Liver (tissue), 9 donors: Measurements from ENCODE around the gene CAP2. TPM values are rescaled to one million over a fixed set of nuclear protein-coding genes. Genes with fewer than 3 reads are reported as not detected.

ENCODE experiments used
- DNase-seq: peaks from one replicate; pipeline ENCODE4 v3.0.0-alpha.2; 2017; ENCODE audit warnings: low spot score
- H3K27ac ChIP-seq, 2 donors: one replicate each; pipeline ENCODE4 v1.7.0; 2013; ENCODE audit warnings: inconsistent platforms in 2 of 2, low read length in 2 of 2, control low read depth in 1 of 2, low read depth in 1 of 2, mild to moderate bottlenecking in 1 of 2
- H3K27me3 ChIP-seq, 4 donors: one replicate each; pipeline versions ENCODE4 v1.6.1 to v1.7.0; 2013; ENCODE audit warnings: low read length in 3 of 4, inconsistent platforms in 1 of 4, mild to moderate bottlenecking in 1 of 4, moderate library complexity in 1 of 4; ENCODE audit not compliant: control insufficient read depth in 4 of 4, insufficient read depth in 4 of 4
- H3K36me3 ChIP-seq, 4 donors: one replicate each; pipeline versions ENCODE4 v1.6.1 to v1.7.0; 2013; ENCODE audit warnings: low read length in 3 of 4, mild to moderate bottlenecking in 3 of 4, low read depth in 1 of 4, moderate library complexity in 1 of 4; ENCODE audit not compliant: control insufficient read depth in 4 of 4, insufficient read depth in 3 of 4
- H3K4me1 ChIP-seq, 4 donors: one replicate each; pipeline versions ENCODE4 v1.6.1 to v1.7.0; 2013; ENCODE audit warnings: low read length in 3 of 4, mild to moderate bottlenecking in 3 of 4, moderate library complexity in 1 of 4; ENCODE audit not compliant: control insufficient read depth in 4 of 4, insufficient read depth in 4 of 4
- H3K4me3 ChIP-seq, 3 donors: one replicate each; pipeline versions ENCODE4 v1.6.1 to v1.7.0; 2013; ENCODE audit warnings: low read length in 3 of 3, control low read depth in 1 of 3, low read depth in 1 of 3, mild to moderate bottlenecking in 1 of 3
- H3K9ac ChIP-seq, 2 donors: one replicate each; pipeline ENCODE4 v1.7.0; 2013; ENCODE audit warnings: low read length in 2 of 2, mild to moderate bottlenecking in 2 of 2, moderate library complexity in 2 of 2, control low read depth in 1 of 2, low read depth in 1 of 2
- H3K9me3 ChIP-seq, 4 donors: one replicate each; pipeline versions ENCODE4 v1.6.1 to v1.7.0; 2013; ENCODE audit warnings: low read length in 3 of 4; ENCODE audit not compliant: control insufficient read depth in 4 of 4
- EGR1 ChIP-seq, 2 donors: IDR thresholded peaks; 2 replicates each; pipeline ENCODE4 v1.6.1; 2016 to 2018; ENCODE audit warnings: antibody characterized with exemption in 2 of 2, low read depth in 2 of 2
- FOXA1 ChIP-seq: IDR thresholded peaks from 2 replicates; pipeline ENCODE4 v1.6.1; 2016; ENCODE audit warnings: antibody characterized with exemption
- FOXA2 ChIP-seq: IDR thresholded peaks from 2 replicates; pipeline ENCODE4 v1.6.1; 2016; ENCODE audit warnings: antibody characterized with exemption
- GABPA ChIP-seq, 2 donors: IDR thresholded peaks in 1 of 2; conservative IDR thresholded peaks in 1 of 2; 2 replicates each; pipeline ENCODE4 v1.6.1; 2016; ENCODE audit warnings: antibody characterized with exemption in 2 of 2, mild to moderate bottlenecking in 1 of 2, moderate library complexity in 1 of 2
- HNF4A ChIP-seq, 2 donors: conservative IDR thresholded peaks; 2 replicates each; pipeline ENCODE4 v1.6.1; 2016; ENCODE audit warnings: antibody characterized with exemption in 2 of 2, mild to moderate bottlenecking in 2 of 2
- JUND ChIP-seq, 2 donors: IDR thresholded peaks; 2 replicates each; pipeline ENCODE4 v1.6.1; 2016; ENCODE audit warnings: antibody characterized with exemption in 2 of 2
- NR2F2 ChIP-seq: IDR thresholded peaks from 2 replicates; pipeline ENCODE4 v1.6.1; 2016; ENCODE audit warnings: antibody characterized with exemption
- RAD21 ChIP-seq, 2 donors: IDR thresholded peaks; 2 replicates each; pipeline ENCODE4 v1.6.1; 2016; ENCODE audit warnings: antibody characterized with exemption in 2 of 2, mild to moderate bottlenecking in 2 of 2
- RXRA ChIP-seq, 2 donors: IDR thresholded peaks; 2 replicates each; pipeline ENCODE4 v1.6.1; 2017 to 2018; ENCODE audit warnings: antibody characterized with exemption in 2 of 2, mild to moderate bottlenecking in 1 of 2
- SP1 ChIP-seq: IDR thresholded peaks from 2 replicates; pipeline ENCODE4 v1.6.1; 2018; ENCODE audit warnings: antibody characterized with exemption, mild to moderate bottlenecking
- TAF1 ChIP-seq: conservative IDR thresholded peaks from 2 replicates; pipeline ENCODE4 v1.6.1; 2016; ENCODE audit warnings: antibody characterized with exemption, mild to moderate bottlenecking
- YY1 ChIP-seq: IDR thresholded peaks from 2 replicates; pipeline ENCODE4 v1.6.1; 2016; ENCODE audit warnings: antibody characterized with exemption, mild to moderate bottlenecking
- WGBS: extraction: QIAGEN DNeasy Blood & Tissue Kit; methylation state at CpG from one replicate; pipeline ENCODE4 v1.1.7; 2013; 5-methylcytosine and 5-hydroxymethylcytosine counted together
- polyA plus RNA-seq, 2 donors: library from polyadenylated mRNA; stranded (reverse) in 1 of 2; unstranded in 1 of 2; fragments of 200-250 nt in 1 of 2; fragments of >200 nt in 1 of 2; fragmentation: Nextera tagmentation in 1 of 2; extraction: Ambion mirVana in 1 of 2; gene quantifications; one replicate each; pipeline versions ENCODE4 v1.2.1 to v1.2.3, GENCODE V29; 2013 to 2015
- total RNA-seq, 2 donors: library from RNA; depleted of rRNA; stranded (reverse); fragments of >200 nt; gene quantifications; one replicate each; pipeline ENCODE4 v1.2.3, GENCODE V29; 2014
- TF ChIP-seq, protein P1 (sequence below): IDR thresholded peaks from 2 replicates; pipeline ENCODE4 v1.6.1; 2016; ENCODE audit warnings: antibody characterized with exemption
- TF ChIP-seq, protein P2 (sequence below): IDR thresholded peaks from 2 replicates; pipeline ENCODE4 v1.6.1; 2016; ENCODE audit warnings: antibody characterized with exemption
- TF ChIP-seq, protein P3 (sequence below): IDR thresholded peaks from 2 replicates; pipeline ENCODE4 v1.6.1; 2016; ENCODE audit warnings: antibody characterized with exemption, mild to moderate bottlenecking
- donor health status: healthy.
- donor health status: healthy.
- donor health status: healthy.
- donor health status: healthy.
- donor health status: healthy.

CAP2 gene
- total and polyA plus RNA-seq, 4 donors, result 1.2 to 6.4 (median 2.5) TPM

DNA sequence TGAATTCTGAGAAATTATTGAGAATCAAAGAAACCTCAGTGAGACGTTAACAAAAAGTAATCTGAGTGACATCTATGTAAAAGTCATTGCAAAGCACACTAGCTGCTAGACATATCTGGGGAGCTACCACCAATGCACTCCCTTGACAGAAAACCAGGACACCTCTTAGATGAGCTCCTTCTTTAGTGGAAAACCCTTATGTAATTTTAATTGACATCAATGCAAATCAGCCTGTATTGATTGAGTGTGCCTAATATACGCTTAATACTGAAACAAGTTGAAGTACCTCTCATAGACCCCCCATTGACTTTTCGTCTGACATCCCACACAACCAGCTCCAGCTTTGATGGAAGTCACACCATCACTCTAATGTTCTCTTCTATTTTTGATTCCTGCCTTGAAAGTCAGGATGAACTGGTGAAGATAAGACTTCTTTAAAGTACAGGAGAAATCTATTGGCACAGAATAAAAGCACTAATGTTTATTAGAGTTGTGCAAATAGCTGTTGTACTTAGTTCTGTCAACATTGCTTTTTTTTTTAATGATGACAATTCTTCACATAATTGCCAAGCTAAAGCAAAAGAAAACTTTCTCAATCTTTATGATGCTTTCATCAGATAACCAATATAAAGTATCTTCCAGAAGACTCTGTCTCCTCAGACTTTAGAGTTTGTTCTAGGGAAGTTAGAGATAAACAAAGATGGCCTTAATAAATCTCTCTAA, 108.7 kb downstream of the CAP2 start:
- no peak for DNase-seq
- Histone ChIP-seq H3K9ac (no peak overlapping the region), H3K4me1 (peaks cover 0 to 6% (median 2%) of the 10 kb centered on the region in 4 donors), H3K27ac (no peak overlapping the region), H3K27me3 (no peaks in the 10 kb centered on the region), H3K9me3 (no peaks in the 10 kb centered on the region), H3K36me3 (no peaks in the 10 kb centered on the region), H3K4me3 (no peak overlapping the region)
- TF ChIP-seq RXRA (IDR thresholded peaks at IDR 0.05), result no peak
- TF ChIP-seq HNF4A (conservative IDR thresholded peaks at IDR 0.05), result peak; percentile 66 to 74
- TF ChIP-seq, protein P1, sequence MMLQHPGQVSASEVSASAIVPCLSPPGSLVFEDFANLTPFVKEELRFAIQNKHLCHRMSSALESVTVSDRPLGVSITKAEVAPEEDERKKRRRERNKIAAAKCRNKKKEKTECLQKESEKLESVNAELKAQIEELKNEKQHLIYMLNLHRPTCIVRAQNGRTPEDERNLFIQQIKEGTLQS, result no peak
- TF ChIP-seq YY1, result peak; percentile 16
- peak; percentile 14 for TF ChIP-seq FOXA1
- TF ChIP-seq FOXA2, result peak; percentile 73
- WGBS, result 65% methylated on average over 3 of the region's 3 CpGs

DNA sequence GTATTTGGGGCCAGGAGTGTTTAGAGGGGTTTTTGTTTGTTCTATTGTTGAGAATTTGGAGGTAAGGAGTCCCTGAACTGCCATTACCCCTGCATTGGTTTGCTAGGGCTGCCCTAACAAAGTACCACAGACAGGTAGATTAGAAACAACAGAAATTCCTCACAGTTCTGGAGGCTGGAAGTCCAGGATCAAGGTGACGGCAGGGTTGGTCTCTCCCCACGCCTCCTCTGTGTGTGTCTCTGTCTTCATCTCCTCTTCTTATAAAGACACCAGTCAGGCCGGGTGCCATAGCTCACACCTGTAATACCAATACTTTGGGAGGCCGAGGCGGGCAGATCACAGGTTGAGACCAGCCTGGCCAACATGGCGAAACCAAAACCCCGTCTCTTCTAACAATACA, 109.7 kb downstream of the CAP2 start:
- Histone ChIP-seq H3K27ac (no peak overlapping the region), H3K36me3 (no peaks in the 10 kb centered on the region), H3K4me3 (no peak overlapping the region), H3K4me1 (peaks cover 0 to 6% (median 2%) of the 10 kb centered on the region in 4 donors), H3K9ac (no peak overlapping the region), H3K9me3 (no peaks in the 10 kb centered on the region), H3K27me3 (no peaks in the 10 kb centered on the region)
- WGBS, result 96% methylated on average over 7 of the region's 7 CpGs
- TF ChIP-seq, protein P2, sequence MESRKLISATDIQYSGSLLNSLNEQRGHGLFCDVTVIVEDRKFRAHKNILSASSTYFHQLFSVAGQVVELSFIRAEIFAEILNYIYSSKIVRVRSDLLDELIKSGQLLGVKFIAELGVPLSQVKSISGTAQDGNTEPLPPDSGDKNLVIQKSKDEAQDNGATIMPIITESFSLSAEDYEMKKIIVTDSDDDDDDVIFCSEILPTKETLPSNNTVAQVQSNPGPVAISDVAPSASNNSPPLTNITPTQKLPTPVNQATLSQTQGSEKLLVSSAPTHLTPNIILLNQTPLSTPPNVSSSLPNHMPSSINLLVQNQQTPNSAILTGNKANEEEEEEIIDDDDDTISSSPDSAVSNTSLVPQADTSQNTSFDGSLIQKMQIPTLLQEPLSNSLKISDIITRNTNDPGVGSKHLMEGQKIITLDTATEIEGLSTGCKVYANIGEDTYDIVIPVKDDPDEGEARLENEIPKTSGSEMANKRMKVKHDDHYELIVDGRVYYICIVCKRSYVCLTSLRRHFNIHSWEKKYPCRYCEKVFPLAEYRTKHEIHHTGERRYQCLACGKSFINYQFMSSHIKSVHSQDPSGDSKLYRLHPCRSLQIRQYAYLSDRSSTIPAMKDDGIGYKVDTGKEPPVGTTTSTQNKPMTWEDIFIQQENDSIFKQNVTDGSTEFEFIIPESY, result no peak
- no peak for TF ChIP-seq RXRA (IDR thresholded peaks at IDR 0.05)
- TF ChIP-seq NR2F2, result no peak
- TF ChIP-seq, protein P3, sequence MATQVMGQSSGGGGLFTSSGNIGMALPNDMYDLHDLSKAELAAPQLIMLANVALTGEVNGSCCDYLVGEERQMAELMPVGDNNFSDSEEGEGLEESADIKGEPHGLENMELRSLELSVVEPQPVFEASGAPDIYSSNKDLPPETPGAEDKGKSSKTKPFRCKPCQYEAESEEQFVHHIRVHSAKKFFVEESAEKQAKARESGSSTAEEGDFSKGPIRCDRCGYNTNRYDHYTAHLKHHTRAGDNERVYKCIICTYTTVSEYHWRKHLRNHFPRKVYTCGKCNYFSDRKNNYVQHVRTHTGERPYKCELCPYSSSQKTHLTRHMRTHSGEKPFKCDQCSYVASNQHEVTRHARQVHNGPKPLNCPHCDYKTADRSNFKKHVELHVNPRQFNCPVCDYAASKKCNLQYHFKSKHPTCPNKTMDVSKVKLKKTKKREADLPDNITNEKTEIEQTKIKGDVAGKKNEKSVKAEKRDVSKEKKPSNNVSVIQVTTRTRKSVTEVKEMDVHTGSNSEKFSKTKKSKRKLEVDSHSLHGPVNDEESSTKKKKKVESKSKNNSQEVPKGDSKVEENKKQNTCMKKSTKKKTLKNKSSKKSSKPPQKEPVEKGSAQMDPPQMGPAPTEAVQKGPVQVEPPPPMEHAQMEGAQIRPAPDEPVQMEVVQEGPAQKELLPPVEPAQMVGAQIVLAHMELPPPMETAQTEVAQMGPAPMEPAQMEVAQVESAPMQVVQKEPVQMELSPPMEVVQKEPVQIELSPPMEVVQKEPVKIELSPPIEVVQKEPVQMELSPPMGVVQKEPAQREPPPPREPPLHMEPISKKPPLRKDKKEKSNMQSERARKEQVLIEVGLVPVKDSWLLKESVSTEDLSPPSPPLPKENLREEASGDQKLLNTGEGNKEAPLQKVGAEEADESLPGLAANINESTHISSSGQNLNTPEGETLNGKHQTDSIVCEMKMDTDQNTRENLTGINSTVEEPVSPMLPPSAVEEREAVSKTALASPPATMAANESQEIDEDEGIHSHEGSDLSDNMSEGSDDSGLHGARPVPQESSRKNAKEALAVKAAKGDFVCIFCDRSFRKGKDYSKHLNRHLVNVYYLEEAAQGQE, result no peak
- TF ChIP-seq SP1, result no peak
- no peak for TF ChIP-seq EGR1 (IDR thresholded peaks at IDR 0.05; ENCODE audit: low read depth in 2 of 2)
- TF ChIP-seq, protein P1, result no peak
- DNase-seq, result no peak

DNA sequence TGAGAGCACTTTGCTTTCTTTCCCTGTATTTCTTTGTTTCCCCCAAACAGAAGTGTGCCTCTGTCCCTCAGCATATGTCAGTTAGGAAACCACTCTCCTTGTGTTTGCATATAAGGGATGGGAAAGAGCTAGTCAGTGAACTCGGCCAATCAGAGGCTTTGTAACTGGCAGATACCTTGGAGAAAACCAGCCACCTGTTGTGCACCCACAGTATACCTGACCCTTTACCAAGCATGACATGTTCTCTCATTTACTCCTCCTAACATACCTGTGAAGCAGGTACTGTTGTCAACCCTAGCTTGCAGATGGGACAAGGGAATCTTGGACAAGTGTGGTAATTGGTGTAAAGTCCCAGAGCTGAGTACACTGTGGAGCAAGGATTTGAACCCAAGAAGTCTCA, 110.6 kb downstream of the CAP2 start:
- Histone ChIP-seq H3K36me3 (no peaks in the 10 kb centered on the region), H3K9ac (no peak overlapping the region), H3K27ac (no peak overlapping the region), H3K4me1 (peaks cover 0 to 6% (median 2%) of the 10 kb centered on the region in 4 donors), H3K27me3 (no peaks in the 10 kb centered on the region), H3K4me3 (no peak overlapping the region), H3K9me3 (no peaks in the 10 kb centered on the region)
- DNase-seq, result no peak
- WGBS, result 88% methylated on average over 1 of the region's 1 CpG
- TF ChIP-seq EGR1 (IDR thresholded peaks at IDR 0.05; ENCODE audit: low read depth in 2 of 2) (no peak), GABPA (IDR thresholded peaks at IDR 0.05 in 1 of 2, conservative IDR thresholded peaks at IDR 0.05 in 1 of 2) (no peak), TAF1 (no peak), RAD21 (IDR thresholded peaks at IDR 0.05) (no peak), JUND (IDR thresholded peaks at IDR 0.05) (no peak)
- TF ChIP-seq, protein P3, result no peak
- TF ChIP-seq, protein P2, result no peak
